ENCODE measurements around the gene UPF1. TPM values are rescaled to one million over a fixed set of nuclear protein-coding genes. Genes with fewer than 3 reads are reported as not detected.
A peak's percentile ranks its signal among the peaks of the same experiment; 100 is the strongest.

UPF1 gene
- polyA plus RNA-seq, 3 donors = 2.6 to 43.7 (median 3.2) TPM

DNA sequence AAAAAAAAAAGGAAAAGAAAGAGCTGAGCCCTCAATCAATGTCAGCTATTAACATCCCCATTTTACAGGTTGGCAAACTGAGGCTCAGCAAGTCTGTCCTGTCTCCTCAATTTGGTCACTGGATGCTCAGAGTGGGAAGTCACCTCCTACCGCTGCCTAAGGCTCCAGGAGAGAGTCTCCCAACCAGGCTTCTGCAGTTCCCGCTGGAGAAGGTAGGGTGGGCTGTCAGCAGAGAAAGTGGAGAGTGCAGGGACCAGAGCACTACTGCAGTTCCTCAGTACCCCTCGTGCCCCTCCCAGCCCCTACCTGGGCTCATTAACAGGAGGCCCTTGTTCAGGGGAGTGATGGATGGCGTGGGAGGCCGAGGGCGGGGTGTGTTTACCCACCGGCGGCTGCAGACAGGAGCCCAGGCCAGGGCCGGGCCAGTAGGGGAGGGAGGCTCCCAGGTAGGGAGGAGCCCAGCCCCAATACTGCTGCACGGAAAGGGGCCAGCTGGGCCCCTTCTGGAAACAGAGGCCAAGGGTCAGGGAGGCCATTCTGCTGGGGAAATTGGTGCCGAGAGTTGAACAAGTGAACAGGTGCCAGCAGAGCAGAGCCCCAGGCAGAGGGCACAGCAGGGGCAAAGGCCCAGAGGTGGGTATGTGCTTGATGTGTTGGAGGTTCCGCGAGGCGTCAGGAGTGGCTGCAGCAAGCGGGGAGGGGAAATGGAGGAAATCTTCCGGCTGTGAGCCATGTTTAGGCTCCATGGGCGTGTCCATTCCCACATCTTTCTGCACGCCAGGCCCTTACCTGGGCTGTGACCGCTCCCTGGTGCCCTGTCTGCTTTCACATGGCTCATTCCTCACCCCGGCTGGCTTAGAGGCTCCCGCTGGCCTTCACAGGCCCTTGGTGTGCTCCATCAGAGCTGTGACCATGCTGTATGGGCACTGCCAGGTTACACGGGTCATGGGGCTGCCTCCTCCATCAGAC is 33.1 kb upstream of the UPF1 start:
- H3K9me3 Mint-ChIP-seq = peaks cover 0 to 5% (median 0%) of the 10 kb centered on the region in 7 donors
- H3K27ac ChIP-seq (ENCODE audit: low read depth in 1 of 2, low read length in 2 of 2) = no peak overlapping the region
- H3K9me3 ChIP-seq (replicated peaks in 1 of 2; ENCODE audit: control insufficient read depth in 1 of 2, insufficient read depth in 1 of 2, low read length in 2 of 2) = no peaks in the 10 kb centered on the region
- H3K4me2 ChIP-seq (replicated peaks; ENCODE audit: extremely low read depth, low read length, poor library complexity, severe bottlenecking) = no peak overlapping the region
- TF ChIP-seq, protein P1, sequence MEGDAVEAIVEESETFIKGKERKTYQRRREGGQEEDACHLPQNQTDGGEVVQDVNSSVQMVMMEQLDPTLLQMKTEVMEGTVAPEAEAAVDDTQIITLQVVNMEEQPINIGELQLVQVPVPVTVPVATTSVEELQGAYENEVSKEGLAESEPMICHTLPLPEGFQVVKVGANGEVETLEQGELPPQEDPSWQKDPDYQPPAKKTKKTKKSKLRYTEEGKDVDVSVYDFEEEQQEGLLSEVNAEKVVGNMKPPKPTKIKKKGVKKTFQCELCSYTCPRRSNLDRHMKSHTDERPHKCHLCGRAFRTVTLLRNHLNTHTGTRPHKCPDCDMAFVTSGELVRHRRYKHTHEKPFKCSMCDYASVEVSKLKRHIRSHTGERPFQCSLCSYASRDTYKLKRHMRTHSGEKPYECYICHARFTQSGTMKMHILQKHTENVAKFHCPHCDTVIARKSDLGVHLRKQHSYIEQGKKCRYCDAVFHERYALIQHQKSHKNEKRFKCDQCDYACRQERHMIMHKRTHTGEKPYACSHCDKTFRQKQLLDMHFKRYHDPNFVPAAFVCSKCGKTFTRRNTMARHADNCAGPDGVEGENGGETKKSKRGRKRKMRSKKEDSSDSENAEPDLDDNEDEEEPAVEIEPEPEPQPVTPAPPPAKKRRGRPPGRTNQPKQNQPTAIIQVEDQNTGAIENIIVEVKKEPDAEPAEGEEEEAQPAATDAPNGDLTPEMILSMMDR (IDR thresholded peaks at IDR 0.05) = no peak
- H3K36me3 Mint-ChIP-seq = no peaks in the 10 kb centered on the region
- H3K4me1 Mint-ChIP-seq = no peaks in the 10 kb centered on the region
- 66% methylated on average over 19 of the region's 22 CpGs for WGBS (ENCODE audit: insufficient coverage)
- H3K4me3 ChIP-seq (replicated peaks in 1 of 3; ENCODE audit: low read depth in 2 of 3, low read length in 3 of 3) = no peak overlapping the region
- H2AFZ ChIP-seq (ENCODE audit: insufficient read depth, low read depth, low read length, poor library complexity, severe bottlenecking) = no peak overlapping the region
- no peak for DNase-seq
- peak overlapping the region in 1 of 2 donors; percentile 36 for H3K4me3 Mint-ChIP-seq
- H4K20me1 ChIP-seq (ENCODE audit: insufficient read depth, low read length) = no peaks in the 10 kb centered on the region
- no peak overlapping the region for H3K9ac ChIP-seq (ENCODE audit: insufficient read depth, low read length, poor library complexity, severe bottlenecking)
- H3K4me1 ChIP-seq (ENCODE audit: control insufficient read depth in 1 of 2, insufficient read depth in 2 of 2, low read length in 2 of 2) = no peaks in the 10 kb centered on the region
- intact Hi-C loops (cut with micrococcal nuclease) = no loop called here
- no peaks in the 10 kb centered on the region for H3K36me3 ChIP-seq (replicated peaks in 1 of 2; ENCODE audit: control insufficient read depth in 1 of 2, insufficient read depth in 2 of 2, low read length in 2 of 2)
- H3K27me3 ChIP-seq (ENCODE audit: control insufficient read depth in 2 of 2, insufficient read depth in 2 of 2, low read length in 2 of 2) = peaks cover 10 to 54% of the 10 kb centered on the region in 2 donors
- H3K27me3 Mint-ChIP-seq (ENCODE audit: low read depth in 3 of 3) = peaks cover 56 to 66% (median 63%) of the 10 kb centered on the region in 3 donors
- H3K79me2 ChIP-seq (ENCODE audit: insufficient read depth, low read length) = no peaks in the 10 kb centered on the region
- no peak overlapping the region for H3K27ac Mint-ChIP-seq

DNA sequence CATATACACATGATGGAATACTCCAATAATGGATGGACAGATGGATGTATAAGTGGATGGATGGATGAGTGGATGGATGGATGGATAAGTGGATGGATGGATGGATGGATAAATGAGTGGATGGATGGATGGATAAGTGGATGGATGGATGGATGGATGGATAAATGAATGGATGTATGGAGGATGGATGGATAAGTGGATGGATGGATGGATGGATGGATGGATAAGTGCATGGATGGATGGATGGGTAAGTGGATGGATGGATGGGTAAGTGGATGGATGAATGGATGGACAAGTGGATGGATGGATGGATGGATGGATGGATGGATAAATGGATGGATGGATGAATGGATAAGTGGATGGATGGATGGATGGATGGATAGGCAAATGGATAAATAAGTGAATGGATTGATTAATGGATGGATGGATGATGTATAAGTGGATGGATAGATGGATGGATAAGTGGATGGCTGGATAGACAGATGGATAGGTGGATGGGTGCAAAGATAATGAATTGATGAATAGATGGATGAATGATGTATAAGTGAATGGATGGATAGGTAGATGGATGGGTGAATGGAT is 32.3 kb upstream of the UPF1 start:
- Histone ChIP-seq H3K9ac (ENCODE audit: insufficient read depth, low read length, poor library complexity, severe bottlenecking) (no peak overlapping the region), H3K27ac (ENCODE audit: low read depth in 1 of 2, low read length in 2 of 2) (no peak overlapping the region), H3K4me3 (replicated peaks in 1 of 3; ENCODE audit: low read depth in 2 of 3, low read length in 3 of 3) (no peak overlapping the region), H3K4me1 (ENCODE audit: control insufficient read depth in 1 of 2, insufficient read depth in 2 of 2, low read length in 2 of 2) (no peaks in the 10 kb centered on the region), H3K36me3 (replicated peaks in 1 of 2; ENCODE audit: control insufficient read depth in 1 of 2, insufficient read depth in 2 of 2, low read length in 2 of 2) (no peaks in the 10 kb centered on the region), H2AFZ (ENCODE audit: insufficient read depth, low read depth, low read length, poor library complexity, severe bottlenecking) (no peak overlapping the region), H3K27me3 (ENCODE audit: control insufficient read depth in 2 of 2, insufficient read depth in 2 of 2, low read length in 2 of 2) (peaks cover 7 to 49% of the 10 kb centered on the region in 2 donors), H4K20me1 (ENCODE audit: insufficient read depth, low read length) (no peaks in the 10 kb centered on the region), H3K9me3 (replicated peaks in 1 of 2; ENCODE audit: control insufficient read depth in 1 of 2, insufficient read depth in 1 of 2, low read length in 2 of 2) (no peaks in the 10 kb centered on the region), H3K4me2 (replicated peaks; ENCODE audit: extremely low read depth, low read length, poor library complexity, severe bottlenecking) (no peak overlapping the region), H3K79me2 (ENCODE audit: insufficient read depth, low read length) (no peaks in the 10 kb centered on the region)
- intact Hi-C loops (cut with micrococcal nuclease) = no loop called here
- DNase-seq = no peak
- no peak overlapping the region for H3K4me3 Mint-ChIP-seq
- no peaks in the 10 kb centered on the region for H3K36me3 Mint-ChIP-seq
- no peaks in the 10 kb centered on the region for H3K4me1 Mint-ChIP-seq
- TF ChIP-seq, protein P1 (IDR thresholded peaks at IDR 0.05) = no peak
- H3K9me3 Mint-ChIP-seq = peaks cover 0 to 5% (median 0%) of the 10 kb centered on the region in 7 donors
- no peak overlapping the region for H3K27ac Mint-ChIP-seq
- H3K27me3 Mint-ChIP-seq (ENCODE audit: low read depth in 3 of 3) = peaks cover 49 to 64% (median 58%) of the 10 kb centered on the region in 3 donors

All from CD14-positive monocyte (primary cell).